SK-N-SH (cell line): Measurements from ENCODE around the gene AGMO. TPM values are rescaled to one million over a fixed set of nuclear protein-coding genes. Genes with fewer than 3 reads are reported as not detected.

Source experiments
- CTCF ChIA-PET: fragments of 300-600, 350-600 bp; formaldehyde crosslinking; extraction: SDS; loops from one replicate; lab custom pipeline; 2021; lab: Yijun Ruan, JAX
- POLR2A ChIA-PET: fragments of 350-600 bp; sonication (Branson Sonifier 250); formaldehyde crosslinking; extraction: SDS; loops from one replicate; lab custom pipeline; 2020; ENCODE audit warnings: antibody characterized with exemption, inconsistent platforms; lab: Yijun Ruan, JAX
- DNase-seq: peaks from one replicate; pipeline ENCODE4 v3.0.0; 2012
- H2AFZ ChIP-seq: fragments of 200-600 bp; sonication (generic); 2 replicates; pipeline ENCODE4 v1.8.1; 2016; ENCODE audit warnings: antibody characterized with exemption, mild to moderate bottlenecking, low read depth
- H3F3A ChIP-seq: fragments of 200-600 bp; sonication (generic); replicated peaks from 2 replicates; pipeline ENCODE3; 2016; ENCODE audit warnings: antibody characterized with exemption, mild to moderate bottlenecking; ENCODE audit not compliant: insufficient read depth
- H3K27ac ChIP-seq, 2 experiments: fragments of 200-500 bp in 1 of 2; fragments of 200-600 bp in 1 of 2; sonication (Bioruptor generic) in 1 of 2; sonication (generic), shearing (Covaris generic) in 1 of 2; 2 replicates each; pipeline versions ENCODE4 v1.5.1 to v1.6.1; 2014 to 2016; ENCODE audit warnings: low read depth in 2 of 2, inconsistent platforms in 1 of 2, low read length in 1 of 2, mild to moderate bottlenecking in 1 of 2, mixed read lengths in 1 of 2
- H3K27me3 ChIP-seq: fragments of 200-600 bp; sonication (generic), shearing (Covaris generic); 2 replicates; pipeline ENCODE4 v1.6.1; 2016; ENCODE audit warnings: mixed run types; ENCODE audit not compliant: insufficient read depth
- H3K36me3 ChIP-seq, 2 experiments: fragments of 200-500 bp in 1 of 2; fragments of 200-600 bp in 1 of 2; sonication (Bioruptor generic) in 1 of 2; sonication (generic) in 1 of 2; replicated peaks in 1 of 2; 2 replicates each; pipeline versions ENCODE3 to v1.5.1; 2014 to 2016; ENCODE audit warnings: low read length in 1 of 2, mild to moderate bottlenecking in 1 of 2; ENCODE audit not compliant: insufficient read depth in 2 of 2, control insufficient read depth in 1 of 2
- H3K4me1 ChIP-seq, 2 experiments: fragments of 200-500 bp in 1 of 2; fragments of 200-600 bp in 1 of 2; sonication (Bioruptor generic) in 1 of 2; sonication (generic), shearing (Covaris generic) in 1 of 2; 2 replicates each; pipeline versions ENCODE4 v1.5.1 to v1.6.1; 2014 to 2016; ENCODE audit warnings: low read depth in 1 of 2, low read length in 1 of 2, mixed run types in 1 of 2; ENCODE audit not compliant: insufficient read depth in 2 of 2, control insufficient read depth in 1 of 2
- H3K4me2 ChIP-seq: fragments of 200-600 bp; sonication (generic), shearing (Covaris generic); 2 replicates; pipeline ENCODE4 v1.6.1; 2017; ENCODE audit warnings: mixed run types
- H3K4me3 ChIP-seq, 2 experiments: fragments of 200-500 bp in 1 of 2; fragments of 200-600 bp in 1 of 2; sonication (Bioruptor generic) in 1 of 2; sonication (generic), shearing (Covaris generic) in 1 of 2; 2 replicates each; pipeline versions ENCODE4 v1.5.1 to v1.8.1; 2014 to 2016; ENCODE audit warnings: low read depth in 2 of 2, inconsistent platforms in 1 of 2, low read length in 1 of 2, mild to moderate bottlenecking in 1 of 2, mixed read lengths in 1 of 2, moderate library complexity in 1 of 2
- H3K79me2 ChIP-seq: fragments of 200-600 bp; sonication (generic); 2 replicates; pipeline ENCODE4 v1.8.1; 2017; ENCODE audit warnings: mild to moderate bottlenecking; ENCODE audit not compliant: insufficient read depth
- H3K9ac ChIP-seq: fragments of 200-600 bp; sonication (generic); 2 replicates; pipeline ENCODE4 v1.6.1; 2017; ENCODE audit warnings: mixed run types
- H3K9me2 ChIP-seq: fragments of 200-600 bp; sonication (generic); 2 replicates; pipeline ENCODE4 v1.6.1; 2017; ENCODE audit warnings: mixed run types
- H3K9me3 ChIP-seq: fragments of 200-600 bp; sonication (generic); 2 replicates; pipeline ENCODE4 v1.6.1; 2017; ENCODE audit warnings: mixed run types, mild to moderate bottlenecking, moderate library complexity
- H4K20me1 ChIP-seq: fragments of 200-600 bp; sonication (generic); 2 replicates; pipeline ENCODE4 v1.6.1; 2017; ENCODE audit warnings: mild to moderate bottlenecking, mixed run types; ENCODE audit not compliant: insufficient read depth
- IRF3 ChIP-seq: fragments of 150-350 bp; IDR thresholded peaks from 2 replicates; pipeline ENCODE4 v1.6.1; 2016; ENCODE audit warnings: mild to moderate bottlenecking, low read depth, low read length
- MAX ChIP-seq: IDR thresholded peaks from 2 replicates; pipeline ENCODE4 v1.4.0; 2012; ENCODE audit warnings: low read depth
- MEF2A ChIP-seq: IDR thresholded peaks from 2 replicates; pipeline ENCODE4 v1.4.0; 2012; ENCODE audit warnings: low read depth, borderline replicate concordance
- NRF1 ChIP-seq: IDR thresholded peaks from 2 replicates; pipeline ENCODE4 v1.6.1; 2012; ENCODE audit warnings: low read depth, mild to moderate bottlenecking, low read length
- PBX3 ChIP-seq: IDR thresholded peaks from 2 replicates; pipeline ENCODE4; 2012
- SMC3 ChIP-seq: IDR thresholded peaks from 2 replicates; pipeline ENCODE4 v1.6.1; 2012; ENCODE audit warnings: low read depth, low read length, improper control_type of control experiment
- USF2 ChIP-seq: fragments of 150-350 bp; IDR thresholded peaks from 2 replicates; pipeline ENCODE4 v1.6.1; 2017; ENCODE audit warnings: antibody characterized with exemption, low read length, low read depth, borderline replicate concordance
- WGBS: methylation state at CpG from one replicate; pipeline ENCODE4 v1.1.6; 2017; ENCODE audit warnings: low lambda C conversion rate; 5-methylcytosine and 5-hydroxymethylcytosine counted together
- polyA plus RNA-seq, 3 experiments: library from polyadenylated mRNA; depleted of rRNA; stranded (reverse); fragments of >200 nt; gene quantifications; 2 replicates each; pipeline ENCODE4 v1.2.3, GENCODE V29; 2012
- TF ChIP-seq, protein P1 (sequence below): IDR thresholded peaks from 2 replicates; pipeline ENCODE4 v1.6.1; 2012; ENCODE audit warnings: mild to moderate bottlenecking, low read depth, low read length, moderate library complexity

Gene AGMO
- polyA plus RNA-seq, 1 of the 3 experiments (the other 2 are of a cell fraction) = 0.05 TPM

DNA sequence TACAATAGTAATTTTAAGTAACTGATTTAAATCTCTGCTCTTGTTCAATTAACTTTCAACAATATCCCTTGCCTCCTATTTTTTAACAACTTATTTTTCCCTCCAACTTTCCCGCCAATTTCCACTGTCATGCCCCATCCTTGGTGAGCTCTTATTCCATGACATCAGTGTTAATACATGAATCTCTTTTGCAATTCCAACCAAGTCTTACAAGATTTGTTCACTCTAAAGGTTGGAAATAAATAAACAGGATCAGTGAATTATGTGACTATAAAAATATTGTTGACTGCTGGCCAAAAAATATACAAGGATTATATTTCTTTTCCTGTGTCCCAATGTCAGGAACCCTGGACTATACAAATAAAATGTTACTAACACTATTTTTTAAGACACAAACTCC is 21.0 kb upstream of the AGMO start:
- ChIA-PET CTCF (no interaction called here), POLR2A (no interaction called here)
- WGBS = 79% methylated on average over 1 of the region's 1 CpG

More for the DNA sequence above, 21.0 kb upstream of the AGMO start:
- no peak for DNase-seq
- no peaks in the 10 kb centered on the region for H3K27me3 ChIP-seq
- H3K79me2 ChIP-seq = no peaks in the 10 kb centered on the region
- H3K27ac ChIP-seq = no peak overlapping the region
- H3K9me2 ChIP-seq = no peaks in the 10 kb centered on the region
- no peak overlapping the region for H3K4me2 ChIP-seq
- H4K20me1 ChIP-seq = no peaks in the 10 kb centered on the region
- TF ChIP-seq MAX = no peak
- TF ChIP-seq, protein P1, sequence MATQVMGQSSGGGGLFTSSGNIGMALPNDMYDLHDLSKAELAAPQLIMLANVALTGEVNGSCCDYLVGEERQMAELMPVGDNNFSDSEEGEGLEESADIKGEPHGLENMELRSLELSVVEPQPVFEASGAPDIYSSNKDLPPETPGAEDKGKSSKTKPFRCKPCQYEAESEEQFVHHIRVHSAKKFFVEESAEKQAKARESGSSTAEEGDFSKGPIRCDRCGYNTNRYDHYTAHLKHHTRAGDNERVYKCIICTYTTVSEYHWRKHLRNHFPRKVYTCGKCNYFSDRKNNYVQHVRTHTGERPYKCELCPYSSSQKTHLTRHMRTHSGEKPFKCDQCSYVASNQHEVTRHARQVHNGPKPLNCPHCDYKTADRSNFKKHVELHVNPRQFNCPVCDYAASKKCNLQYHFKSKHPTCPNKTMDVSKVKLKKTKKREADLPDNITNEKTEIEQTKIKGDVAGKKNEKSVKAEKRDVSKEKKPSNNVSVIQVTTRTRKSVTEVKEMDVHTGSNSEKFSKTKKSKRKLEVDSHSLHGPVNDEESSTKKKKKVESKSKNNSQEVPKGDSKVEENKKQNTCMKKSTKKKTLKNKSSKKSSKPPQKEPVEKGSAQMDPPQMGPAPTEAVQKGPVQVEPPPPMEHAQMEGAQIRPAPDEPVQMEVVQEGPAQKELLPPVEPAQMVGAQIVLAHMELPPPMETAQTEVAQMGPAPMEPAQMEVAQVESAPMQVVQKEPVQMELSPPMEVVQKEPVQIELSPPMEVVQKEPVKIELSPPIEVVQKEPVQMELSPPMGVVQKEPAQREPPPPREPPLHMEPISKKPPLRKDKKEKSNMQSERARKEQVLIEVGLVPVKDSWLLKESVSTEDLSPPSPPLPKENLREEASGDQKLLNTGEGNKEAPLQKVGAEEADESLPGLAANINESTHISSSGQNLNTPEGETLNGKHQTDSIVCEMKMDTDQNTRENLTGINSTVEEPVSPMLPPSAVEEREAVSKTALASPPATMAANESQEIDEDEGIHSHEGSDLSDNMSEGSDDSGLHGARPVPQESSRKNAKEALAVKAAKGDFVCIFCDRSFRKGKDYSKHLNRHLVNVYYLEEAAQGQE = no peak
- TF ChIP-seq USF2 = no peak
- no peak for TF ChIP-seq SMC3
- TF ChIP-seq NRF1 = no peak
- no peak for TF ChIP-seq PBX3
- TF ChIP-seq IRF3 = no peak
- no peak for TF ChIP-seq MEF2A
- TF ChIP-seq, all 33 proteins: peak for 0
- Histone ChIP-seq H3K4me1 (no peaks in the 10 kb centered on the region), H3K9me3 (no peaks in the 10 kb centered on the region), H3K4me3 (no peak overlapping the region), H3K36me3 (no peaks in the 10 kb centered on the region), H3K9ac (no peak overlapping the region), H2AFZ (no peak overlapping the region), H3F3A (no peaks in the 10 kb centered on the region)
